Neural progenitor cell (in vitro differentiated cells): ENCODE data around the gene PGLYRP3.

Experiments
- CTCF ChIP-seq: fragments of 200-600 bp; sonication (generic); IDR thresholded peaks from 2 replicates; pipeline ENCODE4 v1.5.1; 2017; ENCODE audit warnings: antibody characterized with exemption, mild to moderate bottlenecking
- EZH2 ChIP-seq: fragments of 200-600 bp; sonication (generic); IDR thresholded peaks from 2 replicates; pipeline ENCODE4 v1.6.1; 2017; ENCODE audit warnings: antibody characterized with exemption, mild to moderate bottlenecking, moderate library complexity

GRCh38 chr1:153356392-153357075, 43.8 kb upstream of the PGLYRP3 start:
- TF ChIP-seq EZH2, result no peak
- TF ChIP-seq CTCF, result no peak
